Right atrium auricular region (tissue), 2 donors: Measurements from ENCODE around the gene ACOT12. TPM values are rescaled to one million over a fixed set of nuclear protein-coding genes. Genes with fewer than 3 reads are reported as not detected.

Experiments used
- DNase-seq: peaks from one replicate; pipeline ENCODE4 v3.0.0-alpha.2; 2019; ENCODE audit warnings: low spot score
- H3K27ac ChIP-seq, 2 donors: fragments of 200-600 bp; sonication (generic); 1 replicate in 1 of 2; 2 replicates in 1 of 2; pipeline ENCODE4 v1.5.1; 2016 to 2019
- H3K27me3 ChIP-seq, 2 donors: fragments of 200-600 bp; sonication (generic); one replicate each; pipeline versions ENCODE4 v1.5.1 to v1.6.0; 2017 to 2019
- H3K36me3 ChIP-seq: fragments of 200-600 bp; sonication (generic); one replicate; pipeline ENCODE4 v1.5.1; 2016
- H3K4me1 ChIP-seq, 2 donors: fragments of 200-600 bp; sonication (generic); one replicate each; pipeline versions ENCODE4 v1.5.1 to v1.6.0; 2017 to 2019
- H3K4me3 ChIP-seq, 2 donors: fragments of 200-600 bp; sonication (generic); 1 replicate in 1 of 2; 2 replicates in 1 of 2; pipeline ENCODE4 v1.5.1; 2017 to 2019; ENCODE audit warnings: mild to moderate bottlenecking in 1 of 2, moderate library complexity in 1 of 2
- H3K9me3 ChIP-seq, 2 donors: fragments of 200-600 bp; sonication (generic); one replicate each; pipeline ENCODE4 v1.5.1; 2019
- total RNA-seq, 2 donors: library from RNA; depleted of rRNA; stranded (reverse); fragments of >200 nt; gene quantifications; one replicate each; pipeline ENCODE4 v1.1.0, GENCODE V29; 2016
- TF ChIP-seq, protein P1 (sequence below), 2 donors: fragments of 200-600 bp; sonication (generic); IDR thresholded peaks; one replicate each; pipeline ENCODE4 v1.5.1; 2019; ENCODE audit warnings: antibody characterized with exemption in 2 of 2

ACOT12 gene
- total RNA-seq, 2 donors from 2014 or later, result not detected

DNA sequence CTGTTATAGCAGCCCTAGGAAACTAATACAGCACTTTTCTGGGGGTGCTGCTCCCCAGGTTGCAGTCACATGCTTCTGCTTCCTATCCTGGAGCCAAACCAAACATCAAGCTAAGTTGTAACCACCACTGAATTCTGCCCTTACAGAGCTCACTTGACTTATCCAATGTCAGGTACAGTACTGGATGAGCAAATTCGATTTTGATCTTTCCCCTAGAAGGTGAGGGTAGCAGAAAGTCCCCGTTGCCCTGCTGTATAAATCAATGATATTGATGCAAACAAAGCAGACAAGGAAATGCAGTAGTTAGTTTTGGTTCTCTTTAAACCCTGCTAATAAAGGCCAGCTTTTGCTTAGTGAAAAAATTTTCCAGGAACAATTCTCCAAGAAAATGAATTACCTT, 56.1 kb downstream of the ACOT12 start:
- Histone ChIP-seq H3K36me3 (no peaks in the 10 kb centered on the region), H3K4me3 (no peak overlapping the region), H3K27ac (no peak overlapping the region), H3K9me3 (no peaks in the 10 kb centered on the region), H3K4me1 (no peaks in the 10 kb centered on the region), H3K27me3 (no peaks in the 10 kb centered on the region)
- DNase-seq, result no peak
- TF ChIP-seq, protein P1, sequence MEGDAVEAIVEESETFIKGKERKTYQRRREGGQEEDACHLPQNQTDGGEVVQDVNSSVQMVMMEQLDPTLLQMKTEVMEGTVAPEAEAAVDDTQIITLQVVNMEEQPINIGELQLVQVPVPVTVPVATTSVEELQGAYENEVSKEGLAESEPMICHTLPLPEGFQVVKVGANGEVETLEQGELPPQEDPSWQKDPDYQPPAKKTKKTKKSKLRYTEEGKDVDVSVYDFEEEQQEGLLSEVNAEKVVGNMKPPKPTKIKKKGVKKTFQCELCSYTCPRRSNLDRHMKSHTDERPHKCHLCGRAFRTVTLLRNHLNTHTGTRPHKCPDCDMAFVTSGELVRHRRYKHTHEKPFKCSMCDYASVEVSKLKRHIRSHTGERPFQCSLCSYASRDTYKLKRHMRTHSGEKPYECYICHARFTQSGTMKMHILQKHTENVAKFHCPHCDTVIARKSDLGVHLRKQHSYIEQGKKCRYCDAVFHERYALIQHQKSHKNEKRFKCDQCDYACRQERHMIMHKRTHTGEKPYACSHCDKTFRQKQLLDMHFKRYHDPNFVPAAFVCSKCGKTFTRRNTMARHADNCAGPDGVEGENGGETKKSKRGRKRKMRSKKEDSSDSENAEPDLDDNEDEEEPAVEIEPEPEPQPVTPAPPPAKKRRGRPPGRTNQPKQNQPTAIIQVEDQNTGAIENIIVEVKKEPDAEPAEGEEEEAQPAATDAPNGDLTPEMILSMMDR (IDR thresholded peaks at IDR 0.05), result no peak

DNA sequence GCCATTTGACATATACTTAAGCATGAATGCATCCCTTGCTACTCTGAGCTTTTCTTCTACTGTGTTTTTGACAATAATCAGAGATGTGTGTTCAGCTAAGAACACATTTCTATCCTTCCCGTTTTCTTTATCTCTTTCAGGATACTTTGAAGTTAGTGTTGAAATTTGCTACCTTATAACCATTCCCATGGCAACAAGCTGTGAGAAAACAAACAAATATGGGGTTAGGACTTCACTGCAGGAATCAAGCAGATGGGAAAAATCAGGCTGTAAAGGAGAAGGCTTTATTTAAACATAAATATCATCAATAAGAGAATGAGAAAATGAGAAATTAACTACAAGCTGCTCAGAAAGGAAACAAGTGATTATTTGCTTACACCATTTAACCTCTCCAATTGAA, 57.4 kb downstream of the ACOT12 start:
- no peak for DNase-seq
- no peaks in the 10 kb centered on the region for H3K9me3 ChIP-seq
- H3K36me3 ChIP-seq, result no peaks in the 10 kb centered on the region
- no peaks in the 10 kb centered on the region for H3K27me3 ChIP-seq
- TF ChIP-seq, protein P1 (IDR thresholded peaks at IDR 0.05), result no peak
- H3K4me1 ChIP-seq, result no peaks in the 10 kb centered on the region
- no peak overlapping the region for H3K27ac ChIP-seq
- H3K4me3 ChIP-seq, result no peak overlapping the region

DNA sequence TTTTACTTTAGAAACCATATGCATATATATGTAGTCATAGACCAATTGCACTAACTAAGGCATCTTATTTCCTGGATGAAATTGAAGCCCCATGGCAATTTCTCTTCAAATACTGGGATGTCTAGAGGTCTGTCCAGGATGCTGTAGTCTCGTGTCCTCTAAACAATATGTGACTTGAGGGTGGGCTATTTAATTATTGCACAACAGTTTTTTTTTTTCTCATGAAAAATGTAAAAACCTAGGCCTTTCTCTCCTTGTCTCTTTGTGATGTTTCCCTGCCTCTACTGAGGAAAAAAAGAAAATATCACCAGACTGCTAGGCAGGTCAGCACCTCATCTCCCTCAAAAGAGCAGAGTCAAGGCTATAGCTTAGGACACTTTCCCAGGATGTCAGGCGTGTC, 58.0 kb downstream of the ACOT12 start:
- Histone ChIP-seq H3K9me3 (no peaks in the 10 kb centered on the region), H3K27ac (no peak overlapping the region), H3K4me3 (no peak overlapping the region), H3K4me1 (no peaks in the 10 kb centered on the region), H3K36me3 (no peaks in the 10 kb centered on the region), H3K27me3 (no peaks in the 10 kb centered on the region)
- TF ChIP-seq, protein P1 (IDR thresholded peaks at IDR 0.05), result no peak
- no peak for DNase-seq

DNA sequence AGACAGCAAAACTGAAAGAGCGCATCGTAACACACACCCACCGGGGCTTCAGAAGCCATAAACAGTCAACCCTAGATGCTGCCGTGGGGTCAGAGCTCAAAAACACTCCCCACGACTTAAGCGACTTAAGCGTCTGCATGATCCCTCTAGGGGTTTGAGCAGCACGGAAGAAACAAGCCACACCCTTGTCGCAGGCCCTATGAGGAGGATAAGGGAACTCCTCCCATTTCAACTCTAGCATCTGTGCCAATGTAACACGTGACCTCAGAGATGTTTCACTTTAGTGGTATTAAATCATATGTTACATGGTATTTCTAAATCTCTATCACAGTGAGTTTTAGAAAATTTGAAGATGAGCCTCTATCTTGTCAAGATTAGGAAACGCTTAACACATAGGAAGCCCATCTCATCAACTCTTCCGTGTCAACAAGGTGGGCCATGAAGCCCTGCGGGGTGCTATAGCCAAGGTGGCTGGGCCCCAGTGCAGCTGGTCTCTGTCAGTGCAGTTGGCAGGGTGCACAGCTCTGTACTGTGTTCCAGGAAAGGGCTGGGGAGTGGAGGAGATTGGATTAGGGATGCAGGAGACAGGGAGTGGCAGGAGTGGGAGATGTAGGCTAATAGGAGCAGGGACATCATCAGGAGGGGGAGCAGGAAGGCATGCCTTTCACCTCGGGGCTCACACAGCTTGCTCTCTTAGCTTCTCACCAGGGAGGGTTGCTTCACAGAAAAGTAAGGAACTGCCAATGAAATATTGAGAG, 59.5 kb downstream of the ACOT12 start:
- Histone ChIP-seq H3K4me3 (no peak overlapping the region), H3K4me1 (no peaks in the 10 kb centered on the region), H3K9me3 (no peaks in the 10 kb centered on the region), H3K36me3 (no peaks in the 10 kb centered on the region), H3K27me3 (no peaks in the 10 kb centered on the region), H3K27ac (no peak overlapping the region)
- DNase-seq, result no peak
- TF ChIP-seq, protein P1 (IDR thresholded peaks at IDR 0.05), result no peak

DNA sequence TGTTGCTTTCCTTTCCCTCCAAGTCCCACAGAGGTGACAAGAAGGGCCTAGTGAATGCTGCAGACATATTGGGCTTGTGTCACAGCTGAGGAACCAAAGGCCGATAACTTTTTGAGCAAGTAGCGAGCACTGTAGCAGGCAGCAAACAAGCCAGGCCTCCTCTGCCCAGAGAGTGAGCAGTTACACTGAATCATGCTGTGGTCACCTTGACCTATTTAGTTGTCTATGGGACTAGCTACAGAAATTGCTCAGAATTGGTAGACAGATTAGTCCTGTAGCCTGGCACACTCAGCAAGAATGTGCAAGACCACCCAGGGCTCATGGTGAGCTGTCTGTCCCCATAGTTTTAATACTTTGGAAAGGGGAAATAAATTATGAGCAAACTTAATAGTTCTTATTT, 67.4 kb downstream of the ACOT12 start:
- H3K27me3 ChIP-seq, result no peaks in the 10 kb centered on the region
- no peaks in the 10 kb centered on the region for H3K36me3 ChIP-seq
- H3K4me1 ChIP-seq, result no peaks in the 10 kb centered on the region
- H3K9me3 ChIP-seq, result no peaks in the 10 kb centered on the region
- no peak overlapping the region for H3K27ac ChIP-seq
- no peak for DNase-seq
- H3K4me3 ChIP-seq, result no peak overlapping the region
- TF ChIP-seq, protein P1 (IDR thresholded peaks at IDR 0.05), result no peak

DNA sequence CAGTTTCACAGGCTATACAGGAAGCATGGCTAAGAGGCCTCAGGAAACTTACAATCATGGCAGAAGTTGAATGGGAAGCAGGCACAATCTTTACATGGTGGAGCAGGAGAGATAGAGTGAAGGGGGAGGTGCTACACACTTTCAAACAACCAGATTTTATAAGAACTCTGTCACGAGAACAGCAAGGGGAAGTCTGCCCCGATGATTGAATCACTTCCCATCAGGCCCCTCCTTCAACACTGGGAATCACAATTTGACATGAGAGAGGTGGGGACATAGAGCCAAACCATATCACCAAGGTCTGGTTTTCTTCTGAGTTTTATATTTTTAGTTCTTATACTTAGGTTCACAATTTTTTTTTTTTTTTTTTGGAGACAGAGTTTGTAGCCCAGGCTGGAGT, 76.4 kb downstream of the ACOT12 start:
- TF ChIP-seq, protein P1 (IDR thresholded peaks at IDR 0.05), result no peak
- H3K36me3 ChIP-seq, result peaks cover 20% of the 10 kb centered on the region
- no peak overlapping the region for H3K4me3 ChIP-seq
- no peak for DNase-seq
- H3K27ac ChIP-seq, result no peak overlapping the region
- no peaks in the 10 kb centered on the region for H3K9me3 ChIP-seq
- H3K27me3 ChIP-seq, result no peaks in the 10 kb centered on the region
- H3K4me1 ChIP-seq, result no peaks in the 10 kb centered on the region
